ENCODE data around the gene MRNIP. TPM values are rescaled to one million over a fixed set of nuclear protein-coding genes. Genes with fewer than 3 reads are reported as not detected.
A peak's percentile ranks its signal among the peaks of the same experiment; 100 is the strongest.

MRNIP gene, protein sequence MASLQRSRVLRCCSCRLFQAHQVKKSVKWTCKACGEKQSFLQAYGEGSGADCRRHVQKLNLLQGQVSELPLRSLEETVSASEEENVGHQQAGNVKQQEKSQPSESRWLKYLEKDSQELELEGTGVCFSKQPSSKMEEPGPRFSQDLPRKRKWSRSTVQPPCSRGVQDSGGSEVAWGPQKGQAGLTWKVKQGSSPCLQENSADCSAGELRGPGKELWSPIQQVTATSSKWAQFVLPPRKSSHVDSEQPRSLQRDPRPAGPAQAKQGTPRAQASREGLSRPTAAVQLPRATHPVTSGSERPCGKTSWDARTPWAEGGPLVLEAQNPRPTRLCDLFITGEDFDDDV
- total RNA-seq (10 to 100 TPM; 32.5 to 36.8 TPM), total RNA-seq (49.0 to 58.6 reads per million in 2 donors)

DNA sequence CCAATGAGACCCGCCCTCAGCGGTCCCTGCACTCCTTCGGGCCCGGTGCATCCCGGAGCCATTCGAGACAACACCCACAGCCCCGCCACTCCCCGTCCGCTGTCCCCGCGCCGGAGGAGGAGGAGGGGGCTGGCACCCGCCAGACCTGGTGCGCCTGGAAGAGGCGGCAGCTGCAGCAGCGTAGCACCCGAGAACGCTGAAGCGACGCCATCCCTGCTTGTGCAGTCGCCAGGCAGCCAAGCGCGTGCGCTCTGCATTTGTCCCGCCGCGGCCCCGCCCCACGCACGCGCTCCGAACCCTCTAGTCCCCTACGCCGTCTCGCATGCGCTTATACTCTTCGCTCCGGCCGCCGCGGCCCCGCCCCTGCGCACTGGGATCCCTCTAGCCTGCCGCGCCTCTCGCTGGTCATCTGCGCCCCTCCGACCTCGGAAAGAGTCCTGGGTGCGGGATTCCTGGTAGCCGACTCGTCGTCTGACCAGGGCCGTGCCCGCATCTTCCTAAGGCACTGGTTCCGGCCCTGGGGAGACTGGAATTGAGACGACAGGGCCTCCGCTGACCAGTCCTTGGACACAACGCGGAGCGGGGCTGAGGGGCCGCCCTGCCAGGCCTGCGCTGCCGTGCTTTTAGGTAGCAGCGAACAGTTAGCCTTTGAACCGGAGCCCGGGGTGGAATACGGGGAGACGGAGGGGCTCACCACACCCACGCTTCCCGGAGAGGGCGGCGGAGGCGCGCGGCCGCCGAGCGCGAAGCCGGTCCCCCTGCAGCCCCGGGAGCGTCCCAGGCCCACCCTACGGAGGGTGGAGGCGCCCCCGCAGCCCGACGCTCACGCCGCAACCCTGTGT is at the start of gene MRNIP:
MRNIP (minus strand) TSS at position 232 of the 842 bp plus-strand sequence; CDS start at position 211, 21 bp downstream.
- peaks cover 10% of the 10 kb centered on the region for H3K4me1 Mint-ChIP-seq
- H3K27ac Mint-ChIP-seq = peak within 1 kb of the TSS; percentile 86
- ATAC-seq (peak; percentile 97), DNase-seq (peak; percentile 78 to 80 (median 79))
- H3K27me3 Mint-ChIP-seq = no peaks in the 10 kb centered on the region
- H3K36me3 Mint-ChIP-seq (ENCODE audit: low read depth) = peaks cover 3% of the 10 kb centered on the region
- no peaks in the 10 kb centered on the region for H3K9me3 ChIP-seq (ENCODE audit: control insufficient read depth, low read length, poor library complexity, severe bottlenecking)
- peak within 1 kb of the TSS; percentile 96 for H3K4me3 Mint-ChIP-seq

DNA sequence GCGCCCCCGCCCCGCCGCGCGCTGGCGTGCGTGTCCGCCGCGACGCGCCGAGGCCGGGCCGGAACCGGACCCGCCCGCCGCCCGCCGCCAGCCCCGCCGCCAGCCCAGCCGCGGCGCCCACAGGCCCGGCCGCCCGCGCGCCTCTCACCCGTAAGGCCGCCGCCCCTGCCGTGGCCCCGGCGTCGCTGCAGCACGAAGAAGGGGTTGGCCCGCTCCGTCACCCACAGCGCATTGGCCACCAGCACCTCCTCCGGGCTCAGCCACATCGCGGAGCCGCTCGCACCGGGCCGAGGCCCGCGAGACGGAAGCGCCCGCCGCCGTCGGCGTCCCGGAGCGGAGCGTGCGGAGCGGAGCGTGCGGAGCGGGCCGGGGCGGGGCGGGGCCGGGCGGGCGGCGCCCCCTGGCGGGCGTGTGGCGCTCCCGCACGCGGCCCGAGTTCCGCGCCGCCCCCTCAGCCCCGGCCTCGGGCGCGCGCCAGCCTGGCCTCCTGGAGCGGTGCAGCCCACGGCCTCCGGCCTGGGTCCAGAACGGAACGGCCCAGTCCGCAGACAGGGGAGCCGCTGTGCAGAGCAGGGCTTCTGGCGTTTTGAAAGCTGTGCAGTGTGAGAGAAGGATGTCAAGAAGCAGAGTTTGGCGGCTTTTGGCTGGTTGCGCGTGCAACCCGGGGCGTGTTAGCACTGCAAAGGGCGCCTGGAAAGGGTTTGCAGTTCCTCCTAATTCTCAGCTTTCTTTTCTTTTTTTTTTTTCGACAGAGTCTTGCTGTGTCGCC is 49.1 kb upstream of the MRNIP start, which contains the start of gene TBC1D9B:
TBC1D9B (minus strand) TSS at position 342 of the 769 bp plus-strand sequence; CDS start at position 266, 76 bp downstream.
- DNase-seq = peak; percentile 57 to 82 (median 75)
- no peaks in the 10 kb centered on the region for H3K9me3 ChIP-seq (ENCODE audit: control insufficient read depth, low read length, poor library complexity, severe bottlenecking)
- Mint-ChIP-seq H3K4me1 (peaks cover 9% of the 10 kb centered on the region), H3K27me3 (no peaks in the 10 kb centered on the region), H3K27ac (peak within 1 kb of the TSS; percentile 37), H3K4me3 (peak within 1 kb of the TSS; percentile 87), H3K36me3 (ENCODE audit: low read depth) (no peaks in the 10 kb centered on the region)
- ATAC-seq = peak; percentile 91

DNA sequence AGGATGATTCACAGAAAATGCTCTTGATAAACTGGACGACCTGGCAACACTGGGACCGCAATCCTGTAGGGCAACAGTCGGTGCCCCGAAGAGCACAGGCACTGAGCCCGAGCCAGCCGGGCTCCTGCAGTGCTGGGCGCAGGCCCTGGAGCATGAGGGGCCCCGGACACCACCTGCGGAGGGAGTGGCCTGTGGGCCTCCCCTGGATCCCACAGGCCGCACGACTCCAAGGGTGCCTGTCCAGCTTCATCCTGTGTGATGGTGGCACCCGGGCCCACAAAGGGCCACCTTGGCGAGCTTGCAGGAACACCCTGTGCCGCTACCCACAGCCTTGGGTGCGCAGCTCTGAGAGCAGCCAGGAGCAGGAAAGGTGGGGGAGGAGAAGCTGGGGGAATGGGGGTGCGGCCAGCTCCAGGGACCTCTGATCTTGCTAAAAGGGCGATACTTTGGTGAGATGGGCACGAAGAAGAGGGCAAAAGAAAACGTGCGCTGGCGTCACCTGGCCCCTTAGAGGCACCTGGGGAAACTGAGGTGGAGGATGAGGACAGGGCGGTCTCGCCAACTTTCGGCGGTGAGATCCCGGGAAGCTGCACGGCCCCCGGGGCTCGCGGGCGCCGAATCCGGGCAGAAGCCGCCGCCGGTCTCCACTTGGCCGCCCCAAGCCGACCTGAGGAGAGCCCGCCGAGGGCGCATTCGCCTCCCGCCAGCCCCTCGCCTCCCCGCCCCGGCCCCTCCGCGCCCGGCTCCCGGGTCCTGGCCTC is 48.4 kb upstream of the MRNIP start:
- ATAC-seq = peak; percentile 21
- H3K27ac Mint-ChIP-seq = no peak overlapping the region
- peaks cover 9% of the 10 kb centered on the region for H3K4me1 Mint-ChIP-seq
- no peaks in the 10 kb centered on the region for H3K27me3 Mint-ChIP-seq
- no peaks in the 10 kb centered on the region for H3K9me3 ChIP-seq (ENCODE audit: control insufficient read depth, low read length, poor library complexity, severe bottlenecking)
- DNase-seq = no peak
- H3K4me3 Mint-ChIP-seq = peak overlapping the region; percentile 88
- no peaks in the 10 kb centered on the region for H3K36me3 Mint-ChIP-seq (ENCODE audit: low read depth)

DNA sequence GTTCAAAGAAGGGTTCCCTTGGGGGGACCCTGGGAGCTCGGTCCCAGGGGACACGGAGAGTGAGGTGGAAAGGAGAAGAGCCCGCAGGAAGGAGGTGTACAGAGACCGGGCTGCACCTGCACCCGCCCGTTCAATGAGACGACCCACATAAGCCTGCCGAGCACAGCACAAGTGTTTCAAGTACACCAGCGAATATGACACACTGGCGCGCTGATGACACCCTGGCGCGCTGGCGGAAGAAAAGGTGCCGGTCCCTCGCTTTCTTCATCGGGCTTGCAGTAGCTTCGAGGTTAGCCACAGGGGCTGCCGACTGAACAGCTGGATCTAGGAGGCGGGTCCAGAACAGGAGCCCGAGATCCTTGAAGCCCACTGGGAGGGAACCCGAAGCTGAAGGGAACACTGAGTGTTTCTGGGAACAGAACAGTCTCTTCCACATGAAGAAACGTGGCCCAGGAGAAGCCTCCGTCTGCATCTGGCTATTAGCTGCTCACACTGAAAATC is 47.7 kb upstream of the MRNIP start:
- Mint-ChIP-seq H3K27ac (no peak overlapping the region), H3K4me1 (peaks cover 9% of the 10 kb centered on the region), H3K27me3 (no peaks in the 10 kb centered on the region), H3K4me3 (peak overlapping the region; percentile 88), H3K36me3 (ENCODE audit: low read depth) (no peaks in the 10 kb centered on the region)
- ATAC-seq (no peak), DNase-seq (no peak)
- H3K9me3 ChIP-seq (ENCODE audit: control insufficient read depth, low read length, poor library complexity, severe bottlenecking) = no peaks in the 10 kb centered on the region

DNA sequence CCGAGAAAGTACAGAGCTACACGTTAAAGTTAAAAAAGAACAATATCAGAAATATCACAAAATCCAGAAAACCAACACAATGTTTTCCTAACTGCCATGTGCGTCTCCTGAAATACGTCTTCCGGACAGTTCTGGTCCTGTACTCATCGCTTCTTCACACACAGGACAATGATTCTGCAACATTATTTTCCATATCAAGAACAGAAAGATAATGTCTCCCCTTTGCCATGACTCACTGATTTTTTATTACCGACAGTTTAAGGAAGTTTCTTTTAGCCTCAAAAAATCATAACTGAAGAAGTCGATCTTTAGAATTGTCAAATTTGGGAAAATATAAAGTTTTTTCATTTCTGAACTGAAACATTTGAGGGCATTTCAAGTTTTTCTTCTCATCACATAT is 46.5 kb upstream of the MRNIP start:
- H3K9me3 ChIP-seq (ENCODE audit: control insufficient read depth, low read length, poor library complexity, severe bottlenecking) = no peaks in the 10 kb centered on the region
- H3K36me3 Mint-ChIP-seq (ENCODE audit: low read depth) = no peaks in the 10 kb centered on the region
- H3K4me3 Mint-ChIP-seq = no peak overlapping the region
- ATAC-seq (no peak), DNase-seq (no peak)
- H3K4me1 Mint-ChIP-seq = peaks cover 9% of the 10 kb centered on the region
- no peaks in the 10 kb centered on the region for H3K27me3 Mint-ChIP-seq
- H3K27ac Mint-ChIP-seq = no peak overlapping the region

DNA sequence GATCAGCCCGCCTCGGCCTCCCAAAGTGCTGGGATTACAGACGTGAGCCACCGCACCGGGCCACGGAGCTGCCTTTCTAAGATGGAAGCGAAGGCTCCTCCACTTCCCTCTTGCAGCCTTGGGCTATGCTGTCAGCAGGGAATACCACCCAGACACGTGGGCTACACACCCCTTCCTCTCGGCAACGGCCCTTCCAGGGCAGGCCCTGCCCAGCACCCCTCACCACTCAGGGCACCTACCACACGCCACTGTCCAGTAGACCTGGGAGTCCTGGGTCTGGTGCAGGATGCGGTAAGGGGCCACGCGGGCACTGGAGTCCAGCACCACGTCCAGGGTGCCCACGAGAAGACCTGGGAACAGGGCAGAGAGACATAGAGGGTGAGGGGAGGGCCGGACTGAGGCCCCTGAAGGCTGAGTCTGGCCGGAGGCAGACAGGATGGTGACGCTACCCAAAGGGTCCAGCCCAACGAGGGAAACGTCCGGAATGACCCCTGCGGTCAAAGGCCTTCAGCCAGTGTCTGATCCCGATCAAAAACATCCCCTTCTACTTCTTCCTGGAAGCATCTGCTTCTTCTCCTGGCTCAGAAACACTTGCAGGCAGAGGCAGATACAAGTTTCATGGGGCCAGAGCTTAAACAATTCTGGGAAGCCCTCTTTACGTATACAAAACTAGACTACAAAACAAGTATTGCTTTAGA is 46.0 kb upstream of the MRNIP start:
- no peak overlapping the region for H3K27ac Mint-ChIP-seq
- H3K9me3 ChIP-seq (ENCODE audit: control insufficient read depth, low read length, poor library complexity, severe bottlenecking) = no peaks in the 10 kb centered on the region
- H3K4me1 Mint-ChIP-seq = peaks cover 7% of the 10 kb centered on the region
- ATAC-seq (no peak), DNase-seq (no peak)
- H3K27me3 Mint-ChIP-seq = no peaks in the 10 kb centered on the region
- no peaks in the 10 kb centered on the region for H3K36me3 Mint-ChIP-seq (ENCODE audit: low read depth)
- no peak overlapping the region for H3K4me3 Mint-ChIP-seq

DNA sequence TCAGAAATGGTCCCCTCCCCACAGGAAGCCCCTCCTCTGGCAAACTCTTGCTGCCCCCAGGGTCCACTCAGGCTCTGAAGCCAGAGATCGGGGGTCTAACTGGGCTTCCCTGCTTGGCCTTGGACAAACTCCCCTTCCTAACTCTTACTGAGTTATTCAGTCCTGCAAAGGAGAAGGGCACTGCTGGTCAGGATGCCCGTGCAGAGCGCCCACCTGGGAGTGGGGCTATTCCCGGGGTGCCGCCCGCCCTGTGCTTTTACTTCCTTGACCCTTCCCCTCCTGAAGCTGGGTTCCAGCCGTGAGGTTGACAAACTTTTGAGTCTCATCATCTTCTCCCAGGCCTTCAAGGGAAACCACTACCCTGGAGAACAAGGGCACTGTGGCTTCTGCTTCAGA is 44.1 kb upstream of the MRNIP start:
- ATAC-seq (no peak), DNase-seq (no peak)
- Mint-ChIP-seq H3K27me3 (no peaks in the 10 kb centered on the region), H3K4me1 (peaks cover 6% of the 10 kb centered on the region), H3K27ac (peak overlapping the region; percentile 21), H3K4me3 (no peak overlapping the region), H3K36me3 (ENCODE audit: low read depth) (no peaks in the 10 kb centered on the region)
- H3K9me3 ChIP-seq (ENCODE audit: control insufficient read depth, low read length, poor library complexity, severe bottlenecking) = no peaks in the 10 kb centered on the region

DNA sequence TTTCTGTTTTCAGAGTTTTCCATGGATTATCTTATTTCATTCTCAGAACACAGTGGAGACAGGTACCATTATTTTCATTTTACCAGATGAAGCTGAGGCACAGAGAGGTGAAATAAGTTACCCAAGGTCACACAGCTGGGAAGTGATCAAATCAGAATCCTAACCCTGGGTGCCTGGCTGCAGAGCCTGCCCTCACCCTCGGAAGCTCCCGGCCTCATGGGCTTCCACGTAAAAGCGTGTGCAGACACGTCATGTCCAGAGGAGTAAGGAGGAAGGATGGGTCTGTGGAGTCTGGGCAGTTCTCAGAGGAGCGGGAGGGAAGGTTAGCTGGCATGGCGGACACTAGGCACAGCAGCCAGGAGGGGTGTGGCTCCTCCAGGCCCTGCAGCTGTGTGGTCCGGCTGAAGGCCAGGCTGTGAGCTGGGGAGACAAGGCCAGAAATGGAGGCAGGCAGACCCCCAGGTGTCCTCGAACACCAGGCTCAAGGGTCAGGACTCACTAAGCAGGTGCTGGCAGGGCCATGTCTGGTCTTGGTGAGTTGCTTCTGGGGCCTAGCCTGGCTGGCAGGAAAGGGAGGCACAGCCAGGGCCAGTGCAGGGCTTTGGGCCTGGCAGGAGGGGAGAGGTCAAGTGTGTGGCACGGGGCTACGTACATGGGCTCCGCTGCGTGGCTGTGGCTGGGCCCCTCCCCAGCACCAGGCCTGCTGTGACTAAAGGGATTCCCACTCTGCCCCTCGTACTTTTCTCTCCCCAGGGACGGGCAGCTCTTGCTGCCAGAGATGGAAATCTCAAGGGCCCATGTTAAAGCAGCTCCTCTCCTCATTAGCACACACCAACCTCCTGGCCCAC is 43.5 kb upstream of the MRNIP start:
- Mint-ChIP-seq H3K27me3 (no peaks in the 10 kb centered on the region), H3K27ac (no peak overlapping the region), H3K36me3 (ENCODE audit: low read depth) (peaks cover 2% of the 10 kb centered on the region), H3K4me3 (no peak overlapping the region), H3K4me1 (peaks cover 6% of the 10 kb centered on the region)
- no peaks in the 10 kb centered on the region for H3K9me3 ChIP-seq (ENCODE audit: control insufficient read depth, low read length, poor library complexity, severe bottlenecking)
- no peak for ATAC-seq
- DNase-seq = no peak

DNA sequence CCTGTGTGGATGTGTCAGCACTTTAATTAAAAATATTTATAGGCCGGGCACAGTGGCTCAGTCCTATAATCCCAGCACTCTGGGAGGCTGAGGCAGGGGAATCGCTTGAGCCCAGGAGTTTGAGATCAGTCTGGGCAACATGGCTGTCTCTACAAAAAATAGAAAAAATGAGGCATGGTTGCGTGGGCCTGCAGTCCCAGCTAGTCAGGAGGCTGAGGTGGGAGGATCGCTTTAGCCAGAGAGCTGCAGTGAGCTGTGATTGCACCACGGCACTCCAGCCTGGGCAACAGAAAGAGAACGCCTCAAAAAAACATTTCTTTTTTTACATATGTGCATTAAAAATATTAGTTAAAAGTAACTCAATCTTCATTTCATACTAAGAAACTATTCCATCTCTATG is 42.8 kb upstream of the MRNIP start:
- peaks cover 3% of the 10 kb centered on the region for H3K4me1 Mint-ChIP-seq
- H3K4me3 Mint-ChIP-seq = no peak overlapping the region
- ATAC-seq (no peak), DNase-seq (no peak)
- H3K27ac Mint-ChIP-seq = no peak overlapping the region
- H3K27me3 Mint-ChIP-seq = no peaks in the 10 kb centered on the region
- peaks cover 2% of the 10 kb centered on the region for H3K36me3 Mint-ChIP-seq (ENCODE audit: low read depth)
- no peaks in the 10 kb centered on the region for H3K9me3 ChIP-seq (ENCODE audit: control insufficient read depth, low read length, poor library complexity, severe bottlenecking)

DNA sequence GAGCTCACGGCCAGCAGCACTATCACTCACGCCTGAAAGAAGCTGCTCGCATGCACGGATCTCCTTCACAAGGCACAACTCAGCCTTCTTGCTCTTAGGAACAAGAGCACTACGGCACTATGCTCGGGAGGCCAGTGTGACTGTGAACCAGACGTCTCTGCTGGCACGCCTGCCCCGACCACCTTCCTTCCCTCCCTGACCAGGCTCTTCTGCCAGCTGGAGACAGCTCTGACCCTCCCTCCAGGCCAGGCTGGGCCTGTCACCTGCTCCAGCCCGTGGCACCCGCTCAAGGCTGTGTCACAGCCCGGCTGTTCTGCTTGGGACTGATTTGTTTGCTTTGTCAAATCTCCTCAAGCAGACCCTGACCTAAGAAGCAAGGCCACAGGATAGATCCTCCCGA is 42.1 kb upstream of the MRNIP start:
- Mint-ChIP-seq H3K27ac (no peak overlapping the region), H3K4me1 (peaks cover 2% of the 10 kb centered on the region), H3K36me3 (ENCODE audit: low read depth) (peaks cover 2% of the 10 kb centered on the region), H3K4me3 (no peak overlapping the region), H3K27me3 (no peaks in the 10 kb centered on the region)
- no peak for ATAC-seq
- no peaks in the 10 kb centered on the region for H3K9me3 ChIP-seq (ENCODE audit: control insufficient read depth, low read length, poor library complexity, severe bottlenecking)
- no peak for DNase-seq

DNA sequence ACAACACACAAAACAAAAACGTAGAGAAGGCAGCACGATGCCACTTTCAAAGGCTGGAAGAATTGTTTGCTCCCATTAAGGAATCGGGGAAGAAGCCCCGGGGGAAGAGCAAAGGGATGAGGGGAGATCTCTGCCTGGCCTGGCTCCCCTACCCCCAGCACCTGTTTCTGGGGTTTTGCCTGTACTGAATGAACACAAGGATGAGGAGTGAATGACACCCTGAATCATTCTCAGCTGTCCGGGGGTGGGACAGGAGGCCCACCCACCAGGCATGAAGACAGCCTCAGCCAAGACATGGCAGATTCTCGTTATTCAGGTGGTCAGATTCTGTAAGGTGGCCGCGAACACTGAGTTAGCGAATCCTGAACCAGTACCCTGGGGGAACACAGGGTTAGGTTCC is 41.6 kb upstream of the MRNIP start:
- Mint-ChIP-seq H3K27ac (no peak overlapping the region), H3K4me3 (no peak overlapping the region), H3K36me3 (ENCODE audit: low read depth) (peaks cover 2% of the 10 kb centered on the region), H3K4me1 (peaks cover 2% of the 10 kb centered on the region), H3K27me3 (no peaks in the 10 kb centered on the region)
- DNase-seq (no peak), ATAC-seq (no peak)
- no peaks in the 10 kb centered on the region for H3K9me3 ChIP-seq (ENCODE audit: control insufficient read depth, low read length, poor library complexity, severe bottlenecking)
